Adrenal gland (tissue), 5 donors: ENCODE data around the gene ABCA13.

Experiments
- CTCF ChIP-seq, 6 experiments: fragments of 450-650 bp in 4 of 6; fragments of 200-600 bp in 2 of 6; sonication (generic) in 1 of 6; IDR thresholded peaks; 1 replicate in 5 of 6; 2 replicates in 1 of 6; pipeline versions ENCODE4 v1.5.1 to v1.8.0; 2016 to 2021; ENCODE audit warnings: antibody characterized with exemption in 6 of 6, mild to moderate bottlenecking in 2 of 6, moderate library complexity in 1 of 6
- POLR2A ChIP-seq, 2 donors: fragments of 450-650 bp; IDR thresholded peaks; one replicate each; pipeline ENCODE4 v1.6.1; 2017; ENCODE audit warnings: antibody characterized with exemption in 2 of 2, mild to moderate bottlenecking in 2 of 2, moderate library complexity in 1 of 2
- donor health status: DM: no; HTN: no; CAD: no.

GRCh38 chr7:48638041-48638440 lies 466.8 kb downstream of the ABCA13 start:
- no peak for TF ChIP-seq CTCF (IDR thresholded peaks at IDR 0.05)
- no peak for TF ChIP-seq POLR2A (IDR thresholded peaks at IDR 0.05)
